Karpas-422 (cell line): ENCODE results near the gene PDCD6IP. TPM values are rescaled to one million over a fixed set of nuclear protein-coding genes. Genes with fewer than 3 reads are reported as not detected.
A peak's percentile ranks its signal among the peaks of the same experiment; 100 is the strongest.

Experiments used
- DNase-seq: peaks from one replicate; pipeline ENCODE4 v3.0.0-alpha.2; 2015
- H2AFZ ChIP-seq: fragments of 200-600 bp; sonication (generic); 2 replicates; pipeline ENCODE4 v1.6.1; 2014; ENCODE audit warnings: antibody characterized with exemption, low read length, mixed read lengths
- H3K27ac ChIP-seq: fragments of 200-600 bp; sonication (generic); 2 replicates; pipeline ENCODE4 v1.5.1; 2014; ENCODE audit warnings: mild to moderate bottlenecking, low read length, moderate library complexity
- H3K27me3 ChIP-seq: fragments of 200-600 bp; sonication (generic); 2 replicates; pipeline ENCODE4 v1.6.1; 2014; ENCODE audit warnings: low read length, mixed read lengths
- H3K36me3 ChIP-seq: fragments of 200-600 bp; sonication (generic); 2 replicates; pipeline ENCODE4 v1.6.1; 2014; ENCODE audit warnings: low read length, mixed read lengths; ENCODE audit not compliant: insufficient read depth
- H3K4me1 ChIP-seq: fragments of 200-600 bp; sonication (generic); 2 replicates; pipeline ENCODE4 v1.6.1; 2014; ENCODE audit warnings: mild to moderate bottlenecking, low read length, mixed read lengths
- H3K4me2 ChIP-seq: fragments of 200-600 bp; sonication (generic); 2 replicates; pipeline ENCODE4 v1.6.1; 2014; ENCODE audit warnings: low read length, low read depth, mild to moderate bottlenecking; ENCODE audit not compliant: poor library complexity, severe bottlenecking
- H3K4me3 ChIP-seq: fragments of 200-600 bp; sonication (generic); 2 replicates; pipeline ENCODE4 v1.5.1; 2014; ENCODE audit warnings: mild to moderate bottlenecking, antibody characterized with exemption, low read length, mixed read lengths
- H3K79me2 ChIP-seq: fragments of 200-600 bp; sonication (generic); 2 replicates; pipeline ENCODE4 v1.6.1; 2014; ENCODE audit warnings: mild to moderate bottlenecking, low read length, mixed read lengths
- H3K9ac ChIP-seq: fragments of 200-600 bp; sonication (generic); 2 replicates; pipeline ENCODE4 v1.6.0; 2014; ENCODE audit warnings: low read length
- H3K9me2 ChIP-seq: fragments of 200-600 bp; sonication (generic), shearing (Covaris generic); replicated peaks from 2 replicates; pipeline ENCODE4 v1.6.0; 2014; ENCODE audit warnings: mild to moderate bottlenecking, low read length, moderate library complexity; ENCODE audit not compliant: insufficient read depth
- H3K9me3 ChIP-seq: fragments of 300-700, 200-600 bp; sonication (generic); 2 replicates; pipeline ENCODE4 v1.6.1; 2014; ENCODE audit warnings: low read length, mixed read lengths
- H4K20me1 ChIP-seq: fragments of 200-600 bp; sonication (generic); 2 replicates; pipeline ENCODE4 v1.6.1; 2014; ENCODE audit warnings: mild to moderate bottlenecking, antibody characterized with exemption, low read length, low read depth; ENCODE audit not compliant: insufficient read depth
- total RNA-seq: library from RNA; depleted of rRNA; stranded (reverse); fragments of >200 nt; shearing (Covaris generic); gene quantifications from 2 replicates; pipeline ENCODE4 v1.2.3, GENCODE V29; 2014; ENCODE audit warnings: low replicate concordance

Gene PDCD6IP
- total RNA-seq, 1 experiment from 2014 or later: 179 TPM

DNA sequence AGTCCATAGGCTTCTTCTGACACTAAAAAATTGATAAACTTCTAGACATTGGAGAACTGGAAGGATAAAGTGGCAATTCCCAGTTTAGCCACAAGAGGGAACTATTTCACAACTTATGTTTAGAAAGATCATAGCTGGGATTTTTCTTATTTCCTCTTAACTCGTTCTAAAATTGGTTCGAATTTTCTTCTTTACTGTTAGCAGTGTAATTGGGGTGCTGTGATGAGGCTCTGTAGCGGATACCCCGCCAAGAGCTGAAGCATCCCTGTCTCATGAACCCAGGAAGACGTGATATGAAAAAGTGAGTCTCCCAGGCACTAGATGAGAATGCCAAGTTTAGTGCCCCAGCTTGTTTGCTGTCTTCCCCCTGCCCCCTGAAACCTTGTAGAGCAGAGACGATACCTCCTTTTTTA is 85.1 kb downstream of the PDCD6IP start:
- H3K27me3 ChIP-seq: no peaks in the 10 kb centered on the region
- no peaks in the 10 kb centered on the region for H3K9me2 ChIP-seq
- DNase-seq: peak; percentile 87
- no peaks in the 10 kb centered on the region for H3K36me3 ChIP-seq
- no peak overlapping the region for H3K9ac ChIP-seq
- H3K27ac ChIP-seq: no peak overlapping the region
- no peak overlapping the region for H2AFZ ChIP-seq
- peaks cover 6% of the 10 kb centered on the region for H3K4me1 ChIP-seq
- no peaks in the 10 kb centered on the region for H4K20me1 ChIP-seq
- H3K4me2 ChIP-seq: peak overlapping the region; percentile 40
- H3K4me3 ChIP-seq: no peak overlapping the region
- H3K9me3 ChIP-seq: no peaks in the 10 kb centered on the region
- no peaks in the 10 kb centered on the region for H3K79me2 ChIP-seq

DNA sequence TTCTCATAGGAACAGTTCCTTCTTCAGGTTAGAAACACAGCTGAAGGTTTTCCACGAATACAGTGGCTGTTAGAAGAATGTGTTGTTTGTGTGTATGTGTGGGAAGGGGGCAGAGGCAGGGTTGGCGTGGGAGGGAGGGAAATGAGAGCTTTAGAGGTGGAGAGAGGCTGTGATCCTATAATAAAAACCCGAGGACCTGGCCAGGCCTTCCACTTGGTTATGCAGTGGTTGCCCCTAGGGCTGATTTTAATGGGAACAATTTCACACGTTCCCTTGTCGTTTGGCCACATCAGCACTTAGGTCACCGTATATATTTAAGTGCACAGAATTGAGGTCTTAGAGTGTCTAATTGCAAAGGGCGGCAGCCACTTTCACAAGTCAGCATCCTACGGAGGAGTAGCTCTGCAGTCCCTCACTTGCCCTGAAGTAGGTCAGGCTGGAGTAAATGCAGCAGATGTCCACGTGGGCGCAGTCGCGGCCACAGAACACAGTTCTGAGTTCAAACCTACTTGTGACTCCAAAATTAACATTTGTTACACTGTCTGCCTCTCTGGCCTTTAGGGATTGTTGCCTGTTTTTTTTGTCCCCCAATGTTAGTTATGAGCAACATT is 85.6 kb downstream of the PDCD6IP start:
- Histone ChIP-seq H3K27ac (no peak overlapping the region), H3K9ac (no peak overlapping the region), H3K4me2 (peak overlapping the region; percentile 40), H3K9me3 (no peaks in the 10 kb centered on the region), H2AFZ (no peak overlapping the region), H4K20me1 (no peaks in the 10 kb centered on the region), H3K4me3 (no peak overlapping the region), H3K9me2 (no peaks in the 10 kb centered on the region), H3K4me1 (peaks cover 6% of the 10 kb centered on the region), H3K27me3 (no peaks in the 10 kb centered on the region), H3K36me3 (no peaks in the 10 kb centered on the region), H3K79me2 (no peaks in the 10 kb centered on the region)
- peak; percentile 64 for DNase-seq

DNA sequence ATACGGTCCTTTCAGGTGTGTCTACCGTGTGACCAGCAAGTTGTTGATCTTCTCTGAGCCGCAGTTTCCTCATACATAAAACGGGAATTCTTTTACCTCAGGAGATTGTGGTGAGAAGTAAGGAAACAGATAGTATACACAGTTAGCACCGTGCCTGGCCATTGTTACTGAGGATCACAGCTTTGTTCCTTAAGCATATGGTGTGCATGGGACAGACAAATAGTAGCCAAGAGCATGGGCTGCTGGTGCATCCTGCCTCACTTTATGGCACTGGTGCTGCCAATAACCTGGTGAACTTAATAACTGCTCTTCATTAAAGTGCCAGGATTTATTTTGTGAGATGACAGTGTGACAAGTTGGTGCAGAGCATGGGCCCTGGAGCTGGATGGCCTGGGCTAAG is 86.3 kb downstream of the PDCD6IP start:
- no peak overlapping the region for H3K9ac ChIP-seq
- H3K9me3 ChIP-seq: no peaks in the 10 kb centered on the region
- H4K20me1 ChIP-seq: no peaks in the 10 kb centered on the region
- H3K4me3 ChIP-seq: no peak overlapping the region
- H3K9me2 ChIP-seq: no peaks in the 10 kb centered on the region
- H3K27ac ChIP-seq: no peak overlapping the region
- H3K36me3 ChIP-seq: no peaks in the 10 kb centered on the region
- peaks cover 6% of the 10 kb centered on the region for H3K4me1 ChIP-seq
- H3K4me2 ChIP-seq: no peak overlapping the region
- no peak overlapping the region for H2AFZ ChIP-seq
- H3K79me2 ChIP-seq: no peaks in the 10 kb centered on the region
- no peak for DNase-seq
- H3K27me3 ChIP-seq: no peaks in the 10 kb centered on the region

DNA sequence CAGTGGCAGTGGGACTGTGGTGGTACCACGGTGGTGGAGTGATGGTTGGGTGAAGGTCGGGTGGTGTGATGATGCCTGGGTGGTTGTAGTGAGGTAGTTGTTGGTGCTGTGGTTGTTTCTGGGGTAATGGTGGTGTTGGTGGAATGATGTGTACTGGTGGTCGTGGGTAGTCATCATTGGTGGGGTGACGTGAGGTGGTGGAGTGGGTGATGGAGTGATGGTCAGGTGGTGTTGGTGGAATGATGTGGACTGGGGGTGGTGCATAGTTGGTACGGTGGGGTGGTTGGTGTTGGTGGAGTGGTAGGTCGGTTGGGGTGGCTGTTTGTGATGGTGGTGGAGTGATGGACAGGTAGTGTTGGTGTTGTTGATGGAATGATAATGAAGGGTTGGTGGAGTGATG is 87.1 kb downstream of the PDCD6IP start:
- no peak overlapping the region for H3K9ac ChIP-seq
- H3K27me3 ChIP-seq: no peaks in the 10 kb centered on the region
- H3K27ac ChIP-seq: no peak overlapping the region
- no peaks in the 10 kb centered on the region for H3K36me3 ChIP-seq
- H3K9me2 ChIP-seq: no peaks in the 10 kb centered on the region
- no peaks in the 10 kb centered on the region for H3K9me3 ChIP-seq
- no peak overlapping the region for H2AFZ ChIP-seq
- H3K4me3 ChIP-seq: no peak overlapping the region
- H3K79me2 ChIP-seq: no peaks in the 10 kb centered on the region
- DNase-seq: no peak
- H3K4me2 ChIP-seq: no peak overlapping the region
- H3K4me1 ChIP-seq: peaks cover 6% of the 10 kb centered on the region
- no peaks in the 10 kb centered on the region for H4K20me1 ChIP-seq

DNA sequence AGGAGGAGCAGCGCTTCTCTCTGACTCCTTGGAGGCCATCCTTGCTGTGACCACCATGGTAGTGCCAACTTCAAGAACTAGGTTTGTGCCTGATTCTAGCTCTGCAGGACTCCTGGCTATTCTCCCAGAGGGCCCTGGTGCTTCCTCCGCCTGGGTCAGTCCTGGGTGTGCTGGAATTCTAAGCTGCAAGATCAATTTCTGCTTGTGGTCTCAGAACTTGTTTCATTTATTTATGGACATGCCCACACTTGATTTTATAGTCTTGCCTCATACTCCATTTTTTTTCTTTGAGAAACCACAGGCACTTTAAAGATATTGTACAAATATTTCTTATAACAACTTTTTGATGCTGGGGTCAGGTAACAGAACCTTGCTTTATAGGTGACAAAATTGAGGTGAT is 87.6 kb downstream of the PDCD6IP start:
- no peak for DNase-seq
- Histone ChIP-seq H4K20me1 (no peaks in the 10 kb centered on the region), H2AFZ (no peak overlapping the region), H3K27ac (no peak overlapping the region), H3K4me1 (peaks cover 6% of the 10 kb centered on the region), H3K9me2 (no peaks in the 10 kb centered on the region), H3K36me3 (no peaks in the 10 kb centered on the region), H3K79me2 (no peaks in the 10 kb centered on the region), H3K4me3 (no peak overlapping the region), H3K27me3 (no peaks in the 10 kb centered on the region), H3K9ac (no peak overlapping the region), H3K9me3 (no peaks in the 10 kb centered on the region), H3K4me2 (no peak overlapping the region)

DNA sequence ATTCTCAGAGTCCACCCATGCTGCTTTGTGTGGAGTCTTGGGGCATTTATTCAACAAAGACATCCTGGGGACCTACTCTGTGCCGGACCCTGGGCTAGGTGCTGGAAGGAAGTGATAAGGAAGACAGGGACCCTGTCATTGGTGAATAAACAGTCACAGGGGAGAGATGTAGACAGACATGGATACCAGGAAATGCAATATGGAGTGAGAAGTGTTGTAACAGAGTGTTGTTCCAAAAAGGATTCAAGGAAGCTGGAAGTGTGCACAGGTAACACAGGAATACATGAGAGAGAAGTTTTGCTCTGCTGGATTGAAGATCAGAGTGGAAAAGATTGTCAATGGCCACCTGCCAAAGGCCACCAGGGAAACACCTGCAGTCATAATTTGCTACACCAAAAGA is 89.0 kb downstream of the PDCD6IP start:
- no peak overlapping the region for H3K4me2 ChIP-seq
- no peaks in the 10 kb centered on the region for H4K20me1 ChIP-seq
- H3K36me3 ChIP-seq: no peaks in the 10 kb centered on the region
- no peaks in the 10 kb centered on the region for H3K9me3 ChIP-seq
- H3K27me3 ChIP-seq: no peaks in the 10 kb centered on the region
- no peak overlapping the region for H3K4me3 ChIP-seq
- H3K9me2 ChIP-seq: no peaks in the 10 kb centered on the region
- no peak overlapping the region for H3K27ac ChIP-seq
- H2AFZ ChIP-seq: no peak overlapping the region
- DNase-seq: no peak
- H3K4me1 ChIP-seq: peaks cover 12% of the 10 kb centered on the region
- H3K79me2 ChIP-seq: no peaks in the 10 kb centered on the region
- no peak overlapping the region for H3K9ac ChIP-seq

DNA sequence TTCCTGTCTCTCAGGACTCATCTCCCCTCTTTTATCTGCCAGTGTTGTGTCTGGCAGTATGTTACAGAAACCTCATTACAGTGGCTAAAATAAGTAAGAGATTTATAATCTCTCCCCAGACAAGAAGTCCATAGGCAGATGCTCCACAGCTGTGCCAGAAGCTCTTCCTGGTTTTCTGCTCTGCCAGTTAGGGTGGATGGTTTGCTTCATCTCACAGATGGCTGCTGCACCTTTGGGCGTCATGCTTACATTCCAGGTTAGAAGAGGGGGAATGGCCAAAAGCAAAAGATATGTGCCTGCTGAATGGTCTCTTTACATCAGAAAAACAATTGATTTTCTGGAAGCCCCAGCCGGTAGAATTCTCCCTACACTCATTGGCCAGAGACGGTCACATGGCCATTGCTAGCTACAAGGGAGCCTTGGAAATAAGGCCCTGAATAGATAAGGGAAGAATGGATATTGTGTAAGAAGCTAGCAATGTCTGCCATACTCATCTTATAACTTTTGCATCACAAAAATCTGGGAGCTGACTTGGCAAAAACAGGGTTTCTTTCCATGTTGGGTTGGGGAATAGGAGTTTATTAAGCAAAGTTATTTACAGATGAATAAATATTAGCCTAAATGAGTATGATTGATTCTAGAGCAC is 91.1 kb downstream of the PDCD6IP start:
- Histone ChIP-seq H3K9me2 (no peaks in the 10 kb centered on the region), H3K79me2 (no peaks in the 10 kb centered on the region), H2AFZ (no peak overlapping the region), H3K4me2 (no peak overlapping the region), H3K36me3 (no peaks in the 10 kb centered on the region), H3K4me3 (no peak overlapping the region), H3K27me3 (no peaks in the 10 kb centered on the region), H3K9me3 (no peaks in the 10 kb centered on the region), H3K9ac (no peak overlapping the region), H4K20me1 (no peaks in the 10 kb centered on the region), H3K27ac (no peak overlapping the region), H3K4me1 (peaks cover 7% of the 10 kb centered on the region)
- DNase-seq: no peak

DNA sequence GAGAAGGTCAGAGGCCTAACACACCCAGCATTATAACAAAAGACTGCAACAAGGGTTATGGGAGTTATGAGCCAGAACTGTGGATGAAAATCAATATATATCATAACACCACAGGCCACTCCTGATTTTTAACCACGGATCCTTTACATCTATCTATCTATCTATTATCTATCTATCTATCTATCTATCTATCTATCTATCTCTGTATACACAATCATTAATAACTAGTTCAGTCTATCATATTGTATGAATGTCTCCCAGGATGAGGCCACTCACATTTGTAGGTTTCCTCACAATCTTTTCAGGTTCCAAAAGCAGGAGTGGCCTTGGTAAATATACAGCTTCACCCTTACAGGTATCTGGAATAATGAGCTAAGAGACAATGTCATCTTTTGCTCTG is 94.2 kb downstream of the PDCD6IP start:
- no peaks in the 10 kb centered on the region for H4K20me1 ChIP-seq
- no peaks in the 10 kb centered on the region for H3K27me3 ChIP-seq
- no peak overlapping the region for H3K4me3 ChIP-seq
- no peak overlapping the region for H2AFZ ChIP-seq
- peaks cover 7% of the 10 kb centered on the region for H3K4me1 ChIP-seq
- no peaks in the 10 kb centered on the region for H3K36me3 ChIP-seq
- no peak overlapping the region for H3K4me2 ChIP-seq
- H3K79me2 ChIP-seq: no peaks in the 10 kb centered on the region
- H3K27ac ChIP-seq: no peak overlapping the region
- H3K9me3 ChIP-seq: no peaks in the 10 kb centered on the region
- H3K9ac ChIP-seq: no peak overlapping the region
- DNase-seq: no peak
- no peaks in the 10 kb centered on the region for H3K9me2 ChIP-seq
